ENCODE data around the gene TMEM121B.

Gene TMEM121B

DNA sequence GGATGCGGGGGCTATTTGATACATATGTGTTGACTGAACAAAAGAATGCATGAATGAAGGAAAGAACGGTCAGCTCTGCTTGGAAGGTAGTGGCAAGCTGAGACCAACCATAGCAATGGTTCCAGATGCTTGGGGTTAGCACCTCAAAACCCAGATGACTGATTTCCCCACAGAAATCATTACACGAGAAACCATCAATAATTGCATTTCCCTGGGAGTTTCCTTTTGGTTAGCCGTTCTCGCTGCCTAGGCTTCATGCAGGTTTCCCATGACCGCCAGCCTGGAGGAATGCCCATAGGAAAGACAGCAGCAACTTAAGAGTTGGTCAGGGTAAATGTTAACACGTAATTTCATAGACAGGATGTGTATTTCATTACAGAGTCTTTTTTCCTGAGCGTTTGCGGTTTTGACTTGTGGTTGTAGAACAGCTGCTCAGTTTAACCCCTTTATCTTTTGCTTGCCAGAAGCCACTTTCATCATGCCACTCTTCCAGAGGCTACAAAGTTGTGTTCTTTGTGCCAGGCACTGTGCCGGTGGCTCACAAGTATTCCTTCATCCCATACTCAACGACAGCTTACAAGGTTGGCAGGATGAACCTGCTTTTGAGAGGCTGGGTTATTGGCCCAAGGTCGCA, 33.5 kb downstream of the TMEM121B start:
- no peak for DNase-seq

DNA sequence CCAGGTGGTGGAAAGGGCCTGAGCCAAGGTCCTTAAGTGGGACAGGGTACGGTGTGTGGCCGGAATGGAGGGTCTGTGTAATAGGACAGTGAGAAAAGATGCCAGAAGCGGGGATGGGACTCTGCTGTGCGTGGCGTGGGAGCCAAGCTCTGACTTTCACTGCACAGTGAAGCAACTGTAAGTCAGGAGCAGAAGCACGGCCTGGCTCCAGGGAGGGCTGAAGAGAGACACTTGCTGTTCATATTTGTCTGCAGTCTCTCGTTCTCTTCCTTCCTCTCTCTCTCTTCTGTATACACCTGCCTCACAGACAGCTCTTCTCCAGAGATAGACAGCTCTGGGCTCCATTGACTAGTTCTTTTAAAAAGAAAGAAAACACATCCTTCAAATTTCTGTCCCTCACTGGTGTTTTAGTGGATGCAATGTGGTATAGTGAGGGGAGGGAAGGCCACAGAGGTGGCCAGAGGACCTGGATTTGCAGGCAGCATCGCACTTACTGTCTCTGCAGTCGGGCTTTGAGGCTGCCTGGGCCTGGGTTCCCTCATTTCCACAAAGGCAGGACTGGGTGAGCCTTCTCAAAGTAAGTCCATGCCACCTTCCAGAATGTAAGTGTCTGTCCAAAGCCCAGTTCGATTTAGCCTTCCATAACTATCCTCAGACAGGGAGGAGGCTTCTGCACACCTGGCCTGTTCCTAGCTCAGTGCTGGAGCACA, 34.2 kb downstream of the TMEM121B start:
- no peak for DNase-seq

DNA sequence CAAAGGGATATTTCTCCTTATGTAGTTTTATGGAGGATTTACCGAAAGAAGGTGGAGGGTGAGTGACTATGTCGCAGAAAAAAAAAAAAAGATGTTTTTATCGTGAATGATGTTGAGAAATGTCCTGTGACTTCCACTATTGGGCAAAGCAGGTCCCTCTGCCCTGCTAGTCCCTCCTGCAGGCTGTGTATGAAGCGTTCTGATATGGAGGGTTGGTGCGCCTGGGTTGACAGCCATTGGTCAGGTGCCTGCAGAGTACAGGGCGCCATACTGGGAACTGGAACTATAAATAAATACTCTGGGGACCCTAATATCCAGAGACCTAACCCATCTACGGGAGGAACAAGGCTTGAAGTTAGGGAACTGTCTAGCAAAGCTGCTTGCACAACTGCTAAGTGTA, 34.9 kb downstream of the TMEM121B start:
- DNase-seq = no peak

DNA sequence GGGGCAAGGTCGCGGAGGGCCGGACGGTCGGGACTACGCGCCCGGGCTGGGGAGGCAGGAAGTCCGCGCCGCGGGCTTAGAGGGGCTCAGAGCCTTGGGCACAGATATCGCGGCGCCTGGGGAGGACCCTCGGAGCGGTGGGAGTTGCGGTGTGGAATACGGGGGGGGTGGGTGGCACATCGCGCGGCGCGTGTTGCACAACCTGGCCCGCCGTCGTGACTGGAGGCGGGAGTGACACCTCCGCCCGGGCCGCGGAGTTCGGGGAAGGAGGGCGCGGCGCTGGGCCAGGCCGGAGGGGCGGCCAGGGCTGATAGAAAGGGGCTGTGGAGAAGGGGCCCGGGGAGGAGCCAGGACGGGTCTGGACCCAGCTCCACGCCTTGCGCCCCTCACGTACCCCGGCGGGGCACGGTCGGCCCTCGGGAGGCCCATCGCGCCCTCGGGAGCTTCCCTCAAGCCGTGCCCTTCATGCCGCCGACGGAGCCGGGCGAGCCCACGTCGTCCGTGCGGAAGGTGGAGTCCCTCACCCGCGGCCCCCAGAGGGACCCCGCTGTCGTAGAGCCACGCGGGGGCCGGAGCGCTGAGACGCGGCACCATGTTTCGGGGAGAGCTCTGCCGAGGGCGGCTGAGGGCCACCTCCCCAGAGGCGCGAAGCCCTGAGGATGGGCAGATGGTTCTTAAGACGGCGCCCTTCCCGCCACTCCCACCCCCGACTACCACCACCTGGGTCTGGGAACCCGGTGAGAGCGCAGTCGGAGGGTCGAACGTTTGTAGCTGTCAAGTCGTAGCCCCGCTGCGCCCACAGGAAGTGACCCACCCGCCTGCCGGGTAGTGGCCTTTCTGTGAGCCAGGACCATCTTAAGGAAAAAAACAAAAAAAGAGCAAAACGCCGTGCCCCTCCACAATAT, 35.6 kb downstream of the TMEM121B start:
- peak in 1 of 2 experiments; percentile 53 for DNase-seq

DNA sequence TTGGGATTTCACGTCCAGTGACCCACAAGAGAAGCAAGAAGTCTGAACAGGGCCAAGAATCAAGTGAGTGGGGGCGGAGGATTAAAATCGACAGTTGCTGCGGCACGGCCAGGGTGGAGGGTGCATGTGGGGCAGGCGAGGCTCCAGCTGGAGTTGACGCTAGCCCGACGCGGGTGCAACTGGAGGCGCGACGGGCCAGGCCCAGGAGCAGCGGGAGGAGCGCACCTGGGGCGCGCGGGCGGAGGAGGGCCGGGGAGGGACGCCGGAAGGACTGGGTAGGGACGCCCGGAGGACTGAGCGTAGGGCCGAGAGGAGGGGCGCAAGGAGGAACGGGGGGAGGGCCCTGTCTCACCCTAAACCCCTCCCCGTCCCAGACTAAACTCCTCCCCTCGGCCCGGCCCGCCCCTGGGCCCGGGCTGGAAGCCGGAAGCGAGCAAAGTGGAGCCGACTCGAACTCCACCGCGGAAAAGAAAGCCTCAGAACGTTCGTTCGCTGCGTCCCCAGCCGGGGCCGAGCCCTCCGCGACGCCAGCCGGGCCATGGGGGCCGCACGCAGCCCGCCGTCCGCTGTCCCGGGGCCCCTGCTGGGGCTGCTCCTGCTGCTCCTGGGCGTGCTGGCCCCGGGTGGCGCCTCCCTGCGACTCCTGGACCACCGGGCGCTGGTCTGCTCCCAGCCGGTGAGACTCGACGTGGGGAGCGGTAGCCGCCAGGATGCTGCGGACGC, 36.4 kb downstream of the TMEM121B start, which contains the start of gene IL17RA:
Gene IL17RA, plus strand, starts transcription at position 447 of the 723 bp plus-strand sequence. Its CDS starts 92 bp downstream, at position 539.
- DNase-seq = peak; percentile 57 to 89

DNA sequence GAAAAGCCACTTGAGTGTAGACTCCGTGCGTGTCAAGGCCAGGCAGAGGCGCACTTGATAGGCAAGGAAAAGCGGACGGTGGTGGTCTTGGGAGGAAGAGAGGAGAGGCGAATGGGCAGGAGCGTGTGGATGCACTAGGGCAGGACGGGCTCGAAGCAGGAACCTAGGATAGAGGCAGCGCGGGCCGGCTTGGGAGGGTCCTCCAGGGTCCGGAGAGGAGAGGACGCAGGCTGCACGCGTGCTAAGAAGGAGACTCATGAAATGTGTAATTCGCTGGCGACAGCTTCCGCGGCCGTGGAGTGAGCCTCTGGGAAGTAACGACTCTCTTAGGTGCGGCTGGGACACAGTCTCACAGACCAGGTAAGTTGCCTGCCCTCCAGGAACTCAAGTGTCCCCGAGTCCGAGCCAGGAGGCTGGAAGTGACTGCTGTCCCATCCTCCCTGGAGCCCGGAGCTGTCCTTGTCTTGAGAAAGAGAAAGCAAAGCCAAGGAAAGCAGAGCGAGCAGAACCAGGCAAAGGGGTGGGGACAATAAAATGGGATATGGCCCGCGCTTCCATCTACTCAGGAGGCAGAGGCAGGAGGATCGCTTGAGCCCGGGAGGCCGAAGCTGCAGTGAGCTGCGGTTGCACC, 37.2 kb downstream of the TMEM121B start:
- no peak for DNase-seq

DNA sequence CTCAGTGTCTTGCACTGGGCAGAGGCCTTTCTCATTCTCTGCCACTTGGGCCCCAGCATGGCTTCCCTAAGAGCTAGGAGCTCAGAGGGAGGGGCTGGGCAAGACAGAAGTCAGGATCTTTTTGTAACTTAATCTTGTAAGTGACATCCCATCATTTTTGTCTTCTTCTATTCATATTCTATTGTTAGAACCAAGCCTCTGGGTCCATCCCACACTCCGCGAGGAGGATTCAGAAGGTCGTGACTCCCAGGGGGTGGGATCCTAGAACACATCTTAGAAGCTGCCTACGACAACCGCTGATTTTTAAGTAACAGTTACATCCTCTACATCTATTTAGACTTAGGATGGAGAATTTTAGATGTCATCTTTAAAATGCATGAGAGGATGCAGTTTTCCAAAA, 37.9 kb downstream of the TMEM121B start:
- no peak for DNase-seq

DNA sequence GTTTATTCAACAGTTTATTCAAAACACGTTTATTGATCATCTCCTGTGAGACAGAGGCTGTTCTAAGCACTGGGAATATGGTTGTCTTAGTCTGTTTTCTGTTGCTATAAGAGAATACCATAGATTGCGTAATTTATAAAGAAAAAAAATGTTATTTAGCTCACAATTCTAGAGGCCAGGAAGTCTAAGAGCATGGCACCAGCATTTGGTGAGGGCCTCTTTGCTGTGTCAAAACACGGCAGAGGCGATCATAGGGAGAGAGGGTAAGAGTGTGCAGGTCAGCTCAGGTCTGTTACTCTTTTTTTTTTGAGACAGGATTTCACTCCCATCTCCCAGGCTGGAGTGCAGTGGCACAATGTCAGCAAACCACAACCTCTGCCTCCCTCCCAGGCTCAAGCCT, 41.6 kb downstream of the TMEM121B start:
- DNase-seq = no peak

DNA sequence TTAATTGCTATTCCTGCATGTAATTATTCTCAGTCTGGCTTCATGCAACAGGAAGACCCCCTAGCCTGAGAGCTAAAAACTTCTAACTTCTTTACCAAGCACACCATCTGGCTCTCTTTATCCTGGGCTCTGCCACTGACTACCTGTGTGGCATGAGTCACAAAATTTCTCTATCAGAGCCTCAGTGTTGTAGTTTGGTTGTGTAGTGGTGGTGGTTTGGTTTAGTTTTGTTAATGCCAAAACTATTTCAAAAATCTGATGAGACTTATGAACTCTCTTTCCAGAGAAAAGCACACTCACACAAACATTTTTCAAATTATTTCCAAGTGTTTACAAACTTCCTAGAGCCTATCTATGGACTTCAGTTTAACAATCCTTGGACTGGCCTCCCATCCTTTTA, 43.9 kb downstream of the TMEM121B start:
- no peak for DNase-seq

DNA sequence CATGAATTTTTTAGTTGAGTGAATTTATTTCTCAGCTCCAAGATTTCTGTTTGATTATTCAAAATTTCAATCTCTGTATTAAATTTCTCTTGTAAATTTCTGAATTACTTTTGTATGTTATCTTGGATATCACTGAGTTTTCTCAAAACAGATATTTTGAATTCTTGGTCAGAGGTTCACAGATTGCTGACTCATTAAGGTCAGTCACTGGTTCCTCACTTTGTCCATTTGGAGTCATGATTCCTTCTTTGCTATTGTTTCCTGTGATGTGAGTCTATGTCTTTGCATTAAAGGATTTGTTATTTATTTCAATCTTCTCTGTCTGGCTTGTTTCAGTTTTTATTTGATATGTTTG, 46.5 kb downstream of the TMEM121B start:
- no peak for DNase-seq

DNA sequence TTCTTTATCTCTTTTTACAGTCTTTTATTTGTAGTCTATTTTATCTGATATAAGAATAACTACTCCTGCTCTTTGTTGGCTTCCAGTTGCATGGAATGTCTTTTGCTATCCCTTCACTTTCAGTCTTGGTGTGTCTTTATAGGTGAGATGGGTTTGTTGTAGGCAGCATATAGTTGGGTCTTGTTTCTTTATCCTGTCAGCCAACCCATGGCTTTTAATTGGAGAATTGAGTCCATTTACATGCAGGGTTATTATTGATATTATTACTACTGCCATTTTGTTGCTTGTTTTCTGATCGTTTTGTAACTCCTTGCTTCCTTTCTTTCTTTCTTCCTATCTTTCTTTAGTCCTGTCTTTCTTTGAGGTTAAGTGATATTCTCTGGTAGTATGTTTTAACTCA, 48.3 kb downstream of the TMEM121B start:
- no peak for DNase-seq
